SW 1271 (cell line): ENCODE data around the gene RNF40.

Experiments
- DNase-seq, 2 experiments: peaks; one replicate each; lab custom pipeline; 2025; lab: John Stamatoyannopoulos, UW

The RNF40 gene

GRCh38 chr16:30761928-30762902 lies at the start of gene RNF40, which contains the start of gene CFAP119:
Gene RNF40 (plus strand): TSS chr16:30762322. CDS start chr16:30762546, 224 bp downstream.
Gene CFAP119 (minus strand): TSS chr16:30762062. CDS start chr16:30761748, 314 bp downstream.
- DNase-seq = peak; percentile 89 to 98

- DNase-seq = no peak
These were observed 46.2 kb upstream of the RNF40 start for GRCh38 chr16:30715750-30716445.

- DNase-seq = no peak
These were observed 42.0 kb upstream of the RNF40 start for GRCh38 chr16:30720086-30720485.

- no peak for DNase-seq
These were observed 41.4 kb upstream of the RNF40 start for GRCh38 chr16:30720694-30721093.

GRCh38 chr16:30721167-30721566 lies 41.0 kb upstream of the RNF40 start:
- DNase-seq = no peak

- no peak for DNase-seq
These were observed 40.5 kb upstream of the RNF40 start for GRCh38 chr16:30721606-30722005.

GRCh38 chr16:30722443-30722842 lies 39.7 kb upstream of the RNF40 start:
- DNase-seq = no peak

GRCh38 chr16:30722916-30723315 lies 39.2 kb upstream of the RNF40 start:
- no peak for DNase-seq

GRCh38 chr16:30723725-30724355 lies 38.3 kb upstream of the RNF40 start:
- no peak for DNase-seq

GRCh38 chr16:30724641-30725417 lies 37.3 kb upstream of the RNF40 start:
- no peak for DNase-seq

GRCh38 chr16:30725418-30725792 lies 36.7 kb upstream of the RNF40 start:
- DNase-seq = no peak

GRCh38 chr16:30728321-30728720 lies 33.8 kb upstream of the RNF40 start:
- no peak for DNase-seq

GRCh38 chr16:30728899-30729672 lies 33.0 kb upstream of the RNF40 start:
- no peak for DNase-seq

- DNase-seq = no peak
These were observed 30.7 kb upstream of the RNF40 start for GRCh38 chr16:30731411-30731810.

- DNase-seq = no peak
These were observed 24.9 kb upstream of the RNF40 start for GRCh38 chr16:30736995-30737793.

GRCh38 chr16:30737794-30738648 lies 24.1 kb upstream of the RNF40 start:
- no peak for DNase-seq

- DNase-seq = no peak
These were observed 22.9 kb upstream of the RNF40 start for GRCh38 chr16:30738984-30739951.
